Activated CD4-positive, alpha-beta T cell treated with anti-CD3 and anti-CD28 coated beads for 36 hours (primary cell): Measurements from ENCODE around the gene SIAE. TPM values are rescaled to one million over a fixed set of nuclear protein-coding genes. Genes with fewer than 3 reads are reported as not detected.

Experiments used
- ATAC-seq: fragments of 200-7000 bp; cut with Tn5 transposase; one replicate; pipeline ENCODE4 v1.10.0; 2021; ENCODE audit warnings: mild to moderate bottlenecking, moderate library complexity
- CTCF ChIA-PET: fragments of 350-600 bp; sonication (Branson Sonifier 250); formaldehyde crosslinking; loops from one replicate; lab custom pipeline; 2021; ENCODE audit warnings: antibody characterized with exemption; lab: Charles Lee
- POLR2A ChIA-PET: fragments of 350-600 bp; sonication (Branson Sonifier 250); formaldehyde crosslinking; loops from one replicate; lab custom pipeline; 2021; ENCODE audit warnings: antibody characterized with exemption, inconsistent platforms; lab: Charles Lee
- DNase-seq: peaks from one replicate; pipeline ENCODE4 v3.0.0-alpha.2; 2020
- H3K27ac Mint-ChIP-seq: one replicate; pipeline ENCODE4 v1.8.0; 2021; ENCODE audit warnings: mixed read lengths
- H3K27me3 Mint-ChIP-seq: one replicate; pipeline ENCODE4 v1.8.0; 2021; ENCODE audit warnings: mixed read lengths
- H3K36me3 Mint-ChIP-seq: one replicate; pipeline ENCODE4 v1.8.0; 2021; ENCODE audit warnings: low read depth, mixed read lengths
- H3K4me1 Mint-ChIP-seq: one replicate; pipeline ENCODE4 v1.8.0; 2021; ENCODE audit warnings: mixed read lengths
- H3K4me3 Mint-ChIP-seq: one replicate; pipeline ENCODE4 v1.8.0; 2021; ENCODE audit warnings: mild to moderate bottlenecking, moderate library complexity, mixed read lengths
- H3K9me3 Mint-ChIP-seq: one replicate; pipeline ENCODE4 v1.8.0; 2021; ENCODE audit warnings: low read depth, mixed read lengths
- intact Hi-C, 2 experiments: fragments of 100-400 bp; cut with DNase I in 1 of 2; cut with micrococcal nuclease in 1 of 2; formaldehyde crosslinking; loops; one replicate each; pipeline versions ENCODE4 v1.14.2 to v1.15.1; 2022 to 2024; cut with DNase I, micrococcal nuclease
- total RNA-seq, 2 experiments: library from RNA; stranded (reverse); gene quantifications; one replicate each; pipeline ENCODE4 v1.2.3, GENCODE V29; 2021

SIAE gene
- total RNA-seq, 2 experiments from 2014 or later, result 9.4 to 12.2 TPM

DNA sequence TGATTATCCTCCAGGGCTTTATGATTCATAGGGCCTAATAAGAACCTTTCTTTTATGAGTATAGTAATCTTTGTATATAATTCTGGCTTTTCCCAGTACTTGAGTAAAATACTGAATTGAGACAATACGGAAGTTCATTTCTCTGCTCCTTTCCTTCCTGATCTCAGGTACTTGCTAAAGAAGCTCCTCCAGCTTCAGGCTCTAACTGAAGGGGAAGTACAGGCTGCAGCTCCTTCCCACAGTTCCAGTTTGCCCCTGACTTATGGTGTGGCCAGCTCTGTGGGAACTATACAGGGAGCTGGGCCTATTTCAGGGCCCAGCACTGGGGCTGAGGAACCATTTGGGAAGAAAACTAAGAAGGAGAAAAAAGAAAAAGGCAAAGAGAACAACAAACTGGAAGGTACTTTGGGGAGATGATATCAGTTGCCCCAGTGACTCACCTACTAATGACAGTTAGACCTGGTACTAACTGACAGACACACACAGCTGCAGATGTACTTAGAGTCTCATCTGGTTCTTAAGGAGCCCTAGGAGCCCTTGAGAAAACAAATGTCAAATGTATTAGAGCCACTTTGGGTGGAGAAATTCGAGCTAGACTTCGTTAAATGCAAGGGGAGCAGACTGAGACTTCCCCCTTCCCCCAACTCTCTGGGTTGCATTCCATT, 47.9 kb downstream of the SIAE start:
- H3K4me3 Mint-ChIP-seq, result no peak overlapping the region

DNA sequence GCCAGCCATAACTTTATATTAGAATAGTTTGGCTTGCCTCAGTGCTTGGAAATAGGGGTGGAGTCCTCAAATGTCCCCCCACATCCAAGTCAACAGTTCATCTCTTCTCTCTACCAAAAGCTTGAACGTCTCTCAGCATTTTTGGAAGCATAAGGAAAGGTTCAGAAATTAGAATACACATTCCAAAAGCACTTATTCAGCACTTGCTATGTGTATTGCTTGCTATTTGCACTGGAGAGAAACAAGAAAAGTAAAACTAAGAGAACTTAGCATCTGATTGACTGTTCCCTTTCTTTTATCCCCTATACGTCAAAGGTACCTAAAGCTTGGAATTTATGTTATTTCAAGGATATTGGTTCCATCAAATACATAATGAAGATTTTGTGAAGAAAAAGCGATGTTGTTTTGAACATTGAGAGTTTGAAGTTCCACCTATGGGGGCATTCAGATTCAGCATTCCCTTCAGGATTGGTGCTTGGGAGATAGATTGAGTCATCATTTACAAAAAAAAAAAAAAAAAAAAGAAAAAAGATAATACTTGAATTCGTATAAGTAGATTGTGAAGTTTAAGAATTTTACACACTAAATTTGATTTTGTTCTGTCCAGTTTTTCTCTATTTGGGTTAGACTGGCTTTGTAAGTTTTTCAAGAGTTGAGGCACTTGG, 49.5 kb downstream of the SIAE start:
- intact Hi-C loops, result loop anchor here in 1 of 2 experiments (2.0 to 10.0 kb wide), 5 partner anchors 123 to 1591 kb away; partner anchors contain the start of genes ESAM, FAM118B, HYLS1 and RPUSD4
- Mint-ChIP-seq H3K9me3 (no peaks in the 10 kb centered on the region), H3K4me1 (peaks cover 25% of the 10 kb centered on the region), H3K36me3 (peaks cover 32% of the 10 kb centered on the region), H3K4me3 (peak overlapping the region; percentile 93), H3K27ac (peak overlapping the region; percentile 95), H3K27me3 (peaks cover 5% of the 10 kb centered on the region)
- ChIA-PET CTCF (interaction anchor here (0.6 to 1.7 kb wide), 4 partner anchors 11 to 170 kb away, joined by 3 to 7 read pairs (median 5); no protein-coding TSS in a partner anchor), POLR2A (interaction anchor here (0.6 kb wide), 1 partner anchor 137 kb away, joined by 3 read pairs; no protein-coding TSS in a partner anchor)
- ATAC-seq (no peak), DNase-seq (no peak)

More for the DNA sequence above, 47.9 kb downstream of the SIAE start:
- H3K27ac Mint-ChIP-seq, result peak overlapping the region; percentile 60
- POLR2A ChIA-PET, result no interaction called here
- peaks cover 25% of the 10 kb centered on the region for H3K4me1 Mint-ChIP-seq
- ATAC-seq, result no peak
- DNase-seq, result no peak
- CTCF ChIA-PET, result interaction anchor here (0.8 to 2.2 kb wide), 4 partner anchors 19 to 119 kb away, joined by 3 to 7 read pairs (median 6); no protein-coding TSS in a partner anchor
- no peaks in the 10 kb centered on the region for H3K27me3 Mint-ChIP-seq
- intact Hi-C loops, result loop anchor here in 1 of 2 experiments (10.0 kb wide), 1 partner anchor 1589 kb away; the partner anchor contains the start of genes FAM118B and RPUSD4
- H3K36me3 Mint-ChIP-seq, result peaks cover 37% of the 10 kb centered on the region
- H3K9me3 Mint-ChIP-seq, result no peaks in the 10 kb centered on the region

- Mint-ChIP-seq H3K27me3 (peaks cover 5% of the 10 kb centered on the region), H3K4me3 (peak within 1 kb of the TSS; percentile 93), H3K36me3 (peaks cover 26% of the 10 kb centered on the region), H3K9me3 (no peaks in the 10 kb centered on the region), H3K4me1 (peaks cover 22% of the 10 kb centered on the region), H3K27ac (peak within 1 kb of the TSS; percentile 95)
- intact Hi-C loops, result loop anchor here (1.0 to 10.0 kb wide), 10 partner anchors 51 to 1592 kb away; partner anchors contain the start of genes SIAE (in 2 of the 2), SPA17 (in 2 of the 2), CCDC15 (in 1 of the 2) and ESAM (in 1 of the 2)
- ChIA-PET CTCF (interaction anchor here (0.5 to 1.7 kb wide), 8 partner anchors 10 to 214 kb away, joined by 3 to 7 read pairs (median 4); no protein-coding TSS in a partner anchor), POLR2A (interaction anchor here (0.6 to 0.8 kb wide), 3 partner anchors 254 to 968 kb away, joined by 3 to 6 read pairs (median 3); no protein-coding TSS in a partner anchor)
- ATAC-seq, result peak; percentile 99
- DNase-seq, result peak; percentile 87
Observed at GRCh38 chr11:124622531-124623451, 50.7 kb downstream of the SIAE start, which contains the start of gene TBRG1. Gene TBRG1, plus strand, starts transcription at chr11:124622864. Its CDS starts 220 bp downstream, at chr11:124623084.

DNA sequence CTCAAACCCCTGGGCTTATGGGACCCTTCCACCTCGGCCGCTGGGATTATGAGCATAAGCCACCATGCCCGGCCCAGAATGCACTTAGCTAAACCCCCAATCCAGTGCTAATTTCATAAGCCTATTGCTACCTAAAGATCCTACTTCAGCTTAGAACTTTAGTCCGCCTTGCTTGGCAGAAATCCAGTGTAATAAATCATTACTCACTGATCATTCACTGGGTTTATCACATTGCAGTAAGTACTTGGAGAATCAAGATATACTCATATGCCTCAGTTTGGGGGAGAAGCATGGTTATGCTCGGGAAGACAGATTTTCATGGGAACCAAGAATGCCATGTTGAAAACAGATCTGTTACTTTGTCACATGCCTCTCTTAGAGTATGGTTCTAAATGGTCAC, 54.7 kb downstream of the SIAE start:
- Mint-ChIP-seq H3K27me3 (peaks cover 8% of the 10 kb centered on the region), H3K4me1 (peaks cover 3% of the 10 kb centered on the region), H3K4me3 (no peak overlapping the region), H3K36me3 (peaks cover 1% of the 10 kb centered on the region), H3K27ac (no peak overlapping the region), H3K9me3 (no peaks in the 10 kb centered on the region)
- intact Hi-C loops, result no loop called here
- ChIA-PET CTCF (interaction anchor here (0.7 to 2.4 kb wide), 2 partner anchors 18 to 23 kb away, joined by 3 to 7 read pairs; no protein-coding TSS in a partner anchor), POLR2A (no interaction called here)
- DNase-seq (no peak), ATAC-seq (no peak)

GRCh38 chr11:124612567-124613246, 60.8 kb downstream of the SIAE start:
- intact Hi-C loops, result no loop called here
- ATAC-seq, result no peak

DNA sequence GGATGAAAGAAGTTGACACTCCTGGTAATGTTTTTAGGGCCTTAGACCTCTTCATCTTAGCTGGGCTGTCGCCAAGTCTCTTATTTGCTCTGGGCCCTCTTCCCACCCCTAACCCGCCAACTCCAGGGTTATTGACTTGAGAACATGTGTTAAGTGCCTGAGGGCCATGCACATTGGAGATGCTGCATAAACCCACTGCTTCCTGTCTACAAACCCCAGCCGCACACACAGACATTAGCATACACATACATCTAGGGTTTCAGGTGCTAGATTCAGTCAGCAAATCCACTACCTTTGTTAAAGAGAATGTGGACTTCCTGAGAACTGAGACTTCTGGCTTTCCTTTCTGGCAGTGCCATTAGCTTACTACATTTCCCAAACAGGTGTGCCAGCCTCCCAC, 61.5 kb downstream of the SIAE start:
- Mint-ChIP-seq H3K9me3 (no peaks in the 10 kb centered on the region), H3K4me1 (peaks cover 13% of the 10 kb centered on the region), H3K36me3 (no peaks in the 10 kb centered on the region), H3K4me3 (no peak overlapping the region), H3K27ac (peak overlapping the region; percentile 10), H3K27me3 (peaks cover 3% of the 10 kb centered on the region)
- CTCF ChIA-PET, result interaction anchor here (0.7 kb wide), 2 partner anchors 8 to 10 kb away, joined by 3 read pairs; no protein-coding TSS in a partner anchor
- peak; percentile 45 for DNase-seq
- peak; percentile 78 for ATAC-seq
- intact Hi-C loops, result no loop called here
- POLR2A ChIA-PET, result no interaction called here

More at GRCh38 chr11:124612567-124613246, 60.8 kb downstream of the SIAE start:
- peaks cover 13% of the 10 kb centered on the region for H3K4me1 Mint-ChIP-seq
- DNase-seq, result no peak
- H3K9me3 Mint-ChIP-seq, result no peaks in the 10 kb centered on the region
- no peak overlapping the region for H3K27ac Mint-ChIP-seq
- no peak overlapping the region for H3K4me3 Mint-ChIP-seq
- no peaks in the 10 kb centered on the region for H3K36me3 Mint-ChIP-seq
- POLR2A ChIA-PET, result no interaction called here
- CTCF ChIA-PET, result interaction anchor here (0.6 to 0.7 kb wide), 3 partner anchors 8 to 11 kb away, joined by 3 to 6 read pairs (median 3); no protein-coding TSS in a partner anchor
- peaks cover 4% of the 10 kb centered on the region for H3K27me3 Mint-ChIP-seq

DNA sequence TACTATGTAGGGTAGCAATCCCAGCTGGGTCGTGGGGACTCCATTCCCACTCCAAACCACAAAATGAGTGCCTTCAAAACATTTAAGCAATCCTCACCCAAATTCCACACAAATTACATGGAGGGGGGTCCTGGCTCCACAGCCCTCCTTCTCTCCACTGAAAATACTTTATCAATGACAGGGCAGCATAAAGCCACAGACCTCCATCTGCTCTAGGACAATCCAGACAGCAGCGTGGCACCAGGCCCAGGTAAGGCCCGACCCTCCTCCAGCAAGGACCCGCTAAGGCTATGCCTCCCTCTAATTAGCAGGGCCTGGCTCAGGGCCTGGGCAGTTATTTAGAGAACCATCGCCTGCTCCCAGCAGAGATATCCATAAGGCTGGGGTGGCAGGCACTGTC, 62.5 kb downstream of the SIAE start, which contains the start of gene PANX3:
Gene PANX3 (plus strand): TSS at position 365 of the 400 bp plus-strand sequence. CDS start 129 bp downstream, outside the sequence.
- CTCF ChIA-PET, result interaction anchor here (0.6 to 1.0 kb wide), 2 partner anchors 9 to 162 kb away, joined by 3 to 5 read pairs; no protein-coding TSS in a partner anchor
- peak within 1 kb of the TSS; percentile 10 for H3K27ac Mint-ChIP-seq
- no peak within 1 kb of the TSS for H3K4me3 Mint-ChIP-seq
- H3K27me3 Mint-ChIP-seq, result peaks cover 3% of the 10 kb centered on the region
- DNase-seq (no peak), ATAC-seq (no peak)
- H3K4me1 Mint-ChIP-seq, result peaks cover 13% of the 10 kb centered on the region
- POLR2A ChIA-PET, result no interaction called here
- intact Hi-C loops, result no loop called here
- H3K36me3 Mint-ChIP-seq, result no peaks in the 10 kb centered on the region
- no peaks in the 10 kb centered on the region for H3K9me3 Mint-ChIP-seq

DNA sequence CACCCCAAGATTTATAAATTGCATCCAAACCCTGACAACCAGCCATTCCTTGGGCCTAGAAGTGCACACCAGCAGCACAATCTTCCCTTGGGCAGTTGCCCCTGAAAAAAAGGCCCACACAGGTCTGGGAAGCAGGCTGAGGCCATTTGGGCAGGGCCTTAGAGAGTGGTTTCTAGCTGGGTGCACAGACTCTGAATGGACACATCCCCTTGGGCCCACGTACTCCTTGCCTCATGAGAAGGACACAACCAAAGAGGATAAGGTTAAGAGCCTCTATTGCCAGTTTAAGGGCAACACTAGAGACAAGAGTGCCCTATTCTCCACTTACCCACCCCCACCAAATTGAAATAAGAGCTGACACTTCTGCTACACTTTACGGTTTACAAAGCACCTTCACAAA, 63.2 kb downstream of the SIAE start:
- intact Hi-C loops, result no loop called here
- Mint-ChIP-seq H3K4me1 (peaks cover 13% of the 10 kb centered on the region), H3K36me3 (no peaks in the 10 kb centered on the region), H3K4me3 (no peak overlapping the region), H3K9me3 (no peaks in the 10 kb centered on the region), H3K27ac (no peak overlapping the region), H3K27me3 (peaks cover 3% of the 10 kb centered on the region)
- ChIA-PET CTCF (interaction anchor here (0.6 to 1.0 kb wide), 3 partner anchors 8 to 208 kb away, joined by 3 to 5 read pairs (median 3); no protein-coding TSS in a partner anchor), POLR2A (no interaction called here)
- no peak for ATAC-seq
- DNase-seq, result no peak

DNA sequence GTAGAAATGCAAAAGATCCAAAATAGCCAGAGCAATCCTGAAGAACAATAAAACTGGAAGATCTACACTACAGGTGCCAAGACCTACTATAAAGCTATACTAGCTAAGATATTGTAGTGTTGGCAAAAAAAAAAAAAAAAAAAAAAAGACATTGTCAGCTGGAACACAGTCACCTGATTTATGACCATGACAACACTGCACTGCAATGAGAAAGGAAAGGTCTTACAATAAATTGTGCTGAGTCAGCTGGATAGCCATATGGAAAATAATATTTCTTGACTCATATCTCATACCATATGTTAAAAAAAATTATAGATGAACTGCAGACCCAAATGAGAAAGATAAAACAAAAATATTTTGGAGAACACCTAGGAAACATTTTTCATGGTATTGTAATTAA, 65.4 kb downstream of the SIAE start:
- ATAC-seq (no peak), DNase-seq (no peak)
- CTCF ChIA-PET, result no interaction called here
- H3K27me3 Mint-ChIP-seq, result no peaks in the 10 kb centered on the region
- POLR2A ChIA-PET, result no interaction called here
- H3K4me3 Mint-ChIP-seq, result no peak overlapping the region
- H3K9me3 Mint-ChIP-seq, result no peaks in the 10 kb centered on the region
- intact Hi-C loops, result no loop called here
- peaks cover 13% of the 10 kb centered on the region for H3K4me1 Mint-ChIP-seq
- H3K36me3 Mint-ChIP-seq, result no peaks in the 10 kb centered on the region
- H3K27ac Mint-ChIP-seq, result no peak overlapping the region

DNA sequence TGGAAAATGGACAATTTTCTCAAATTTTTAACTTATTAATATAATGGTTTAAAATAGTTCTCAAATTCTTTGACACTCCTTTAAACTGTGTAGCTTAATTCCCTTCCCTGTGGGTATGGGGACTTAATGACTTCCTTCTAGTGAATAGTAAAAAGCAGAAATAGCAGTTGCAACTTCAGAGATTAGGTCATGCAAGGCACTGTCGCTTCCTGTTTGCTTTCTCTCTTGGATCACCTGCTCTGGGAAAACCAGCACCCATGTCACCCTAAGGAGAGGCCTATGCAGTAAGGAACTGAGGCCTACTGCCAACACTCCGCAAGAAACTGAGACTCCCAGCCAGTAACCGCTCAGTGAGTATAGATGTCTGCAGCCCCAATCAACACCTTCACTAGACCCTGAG, 67.8 kb downstream of the SIAE start:
- no peak overlapping the region for H3K27ac Mint-ChIP-seq
- H3K9me3 Mint-ChIP-seq, result no peaks in the 10 kb centered on the region
- no peaks in the 10 kb centered on the region for H3K36me3 Mint-ChIP-seq
- H3K27me3 Mint-ChIP-seq, result peaks cover under 1% of the 10 kb centered on the region
- DNase-seq, result no peak
- intact Hi-C loops, result no loop called here
- ATAC-seq, result no peak
- no peak overlapping the region for H3K4me3 Mint-ChIP-seq
- ChIA-PET POLR2A (no interaction called here), CTCF (interaction anchor here (1.8 kb wide), 1 partner anchor 22 kb away, joined by 3 read pairs; no protein-coding TSS in a partner anchor)
- H3K4me1 Mint-ChIP-seq, result no peaks in the 10 kb centered on the region
